Measurements from ENCODE around the gene DROSHA. TPM values are rescaled to one million over a fixed set of nuclear protein-coding genes. Genes with fewer than 3 reads are reported as not detected.

Gene DROSHA
- total RNA-seq, 1 experiment from 2014 or later: 57.7 TPM

- H3K4me1 Mint-ChIP-seq (ENCODE audit: insufficient read depth, unreplicated experiment): peaks cover 6% of the 10 kb centered on the region
- ChIA-PET POLR2A (no interaction called here), CTCF (no interaction called here)
- no peak for TF ChIP-seq CTCF (IDR thresholded peaks at IDR 0.05; ENCODE audit: unreplicated experiment)
- intact Hi-C loops (cut with micrococcal nuclease): no loop called here
- no peaks in the 10 kb centered on the region for H3K27me3 Mint-ChIP-seq (ENCODE audit: insufficient read depth, unreplicated experiment)
- peaks cover 43% of the 10 kb centered on the region for H3K36me3 Mint-ChIP-seq (ENCODE audit: insufficient read depth, unreplicated experiment)
- H3K27ac Mint-ChIP-seq (ENCODE audit: low read depth, unreplicated experiment): no peak overlapping the region
- DNase-seq (ENCODE audit: unreplicated experiment): peak; percentile 4
- no peak overlapping the region for H3K4me3 Mint-ChIP-seq (ENCODE audit: unreplicated experiment)
- BruUV-seq (replicated peaks): no TSS peak
- H3K9me3 Mint-ChIP-seq (ENCODE audit: unreplicated experiment): no peaks in the 10 kb centered on the region
Observed at GRCh38 chr5:31471916-31472315, 60.0 kb downstream of the DROSHA start.

- Mint-ChIP-seq H3K36me3 (ENCODE audit: insufficient read depth, unreplicated experiment) (peaks cover 48% of the 10 kb centered on the region), H3K9me3 (ENCODE audit: unreplicated experiment) (no peaks in the 10 kb centered on the region), H3K27ac (ENCODE audit: low read depth, unreplicated experiment) (no peak overlapping the region), H3K4me1 (ENCODE audit: insufficient read depth, unreplicated experiment) (peaks cover 6% of the 10 kb centered on the region), H3K4me3 (ENCODE audit: unreplicated experiment) (no peak overlapping the region), H3K27me3 (ENCODE audit: insufficient read depth, unreplicated experiment) (no peaks in the 10 kb centered on the region)
- no TSS peak for BruUV-seq (replicated peaks)
- ChIA-PET POLR2A (interaction anchor here (1.0 kb wide), 1 partner anchor 22 kb away, joined by 3 read pairs; no protein-coding TSS in a partner anchor), CTCF (interaction anchor here (0.7 kb wide), 1 partner anchor 8 kb away, joined by 3 read pairs; no protein-coding TSS in a partner anchor)
- intact Hi-C loops (cut with micrococcal nuclease): no loop called here
- TF ChIP-seq CTCF (IDR thresholded peaks at IDR 0.05; ENCODE audit: unreplicated experiment): no peak
- no peak for DNase-seq (ENCODE audit: unreplicated experiment)
Observed at GRCh38 chr5:31471040-31471439, 60.9 kb downstream of the DROSHA start.

GRCh38 chr5:31470608-31471007 is 61.3 kb downstream of the DROSHA start:
- Mint-ChIP-seq H3K27ac (ENCODE audit: low read depth, unreplicated experiment) (no peak overlapping the region), H3K27me3 (ENCODE audit: insufficient read depth, unreplicated experiment) (no peaks in the 10 kb centered on the region), H3K4me3 (ENCODE audit: unreplicated experiment) (no peak overlapping the region), H3K4me1 (ENCODE audit: insufficient read depth, unreplicated experiment) (peaks cover 6% of the 10 kb centered on the region), H3K9me3 (ENCODE audit: unreplicated experiment) (no peaks in the 10 kb centered on the region), H3K36me3 (ENCODE audit: insufficient read depth, unreplicated experiment) (peaks cover 48% of the 10 kb centered on the region)
- peak; percentile 29 for DNase-seq (ENCODE audit: unreplicated experiment)
- no peak for TF ChIP-seq CTCF (IDR thresholded peaks at IDR 0.05; ENCODE audit: unreplicated experiment)
- POLR2A ChIA-PET: interaction anchor here (1.0 kb wide), 1 partner anchor 22 kb away, joined by 3 read pairs; no protein-coding TSS in a partner anchor
- intact Hi-C loops (cut with micrococcal nuclease): no loop called here
- no TSS peak for BruUV-seq (replicated peaks)
- CTCF ChIA-PET: no interaction called here

- ChIA-PET CTCF (interaction anchor here (0.6 to 0.8 kb wide), 3 partner anchors 12 to 1907 kb away, joined by 3 read pairs; no protein-coding TSS in a partner anchor), POLR2A (no interaction called here)
- intact Hi-C loops (cut with micrococcal nuclease): no loop called here
- Mint-ChIP-seq H3K4me1 (ENCODE audit: insufficient read depth, unreplicated experiment) (peaks cover 6% of the 10 kb centered on the region), H3K9me3 (ENCODE audit: unreplicated experiment) (no peaks in the 10 kb centered on the region), H3K27me3 (ENCODE audit: insufficient read depth, unreplicated experiment) (no peaks in the 10 kb centered on the region), H3K36me3 (ENCODE audit: insufficient read depth, unreplicated experiment) (peaks cover 48% of the 10 kb centered on the region), H3K27ac (ENCODE audit: low read depth, unreplicated experiment) (no peak overlapping the region), H3K4me3 (ENCODE audit: unreplicated experiment) (no peak overlapping the region)
- no TSS peak for BruUV-seq (replicated peaks)
- TF ChIP-seq CTCF (IDR thresholded peaks at IDR 0.05; ENCODE audit: unreplicated experiment): no peak
- DNase-seq (ENCODE audit: unreplicated experiment): no peak
Observed at GRCh38 chr5:31469886-31470285, 62.0 kb downstream of the DROSHA start.

All from MCF 10A (cell line).